GM12878 (cell line): Measurements from ENCODE around the gene DHRS1. TPM values are rescaled to one million over a fixed set of nuclear protein-coding genes. Genes with fewer than 3 reads are reported as not detected.

Source experiments
- ATAC-seq: fragments of 200-7000 bp; cut with Tn5 transposase; 3 replicates; pipeline ENCODE4 v1.9.1; 2020; ENCODE audit warnings: mild to moderate bottlenecking, moderate library complexity
- BruUV-seq: library from RNA; stranded (reverse); fragments of 400-500 nt; replicated peaks from 2 replicates; lab custom pipeline; 2021; lab: Mats Ljungman, UMichigan
- CTCF ChIA-PET: fragments of 300-600 bp; sonication (Branson Sonifier 250); formaldehyde crosslinking; extraction: SDS; loops from one replicate; lab custom pipeline; 2021; ENCODE audit warnings: inconsistent platforms; lab: Yijun Ruan, JAX
- POLR2A ChIA-PET: fragments of 350-600 bp; formaldehyde crosslinking; extraction: SDS; loops from one replicate; lab custom pipeline; 2021; ENCODE audit warnings: inconsistent platforms; lab: Charles Lee
- RAD21 ChIA-PET: fragments of 300-600 bp; sonication (Branson Sonifier 250); formaldehyde crosslinking; loops from one replicate; lab custom pipeline; 2023; ENCODE audit warnings: antibody characterized with exemption; ENCODE audit not compliant: unreplicated experiment; lab: Charles Lee
- SMC1A ChIA-PET: fragments of 300-600 bp; sonication (Branson Sonifier 250); formaldehyde crosslinking; loops from one replicate; lab custom pipeline; 2023; ENCODE audit not compliant: unreplicated experiment, uncharacterized antibody; lab: Charles Lee
- DNase-seq: peaks from one replicate; pipeline ENCODE4 v3.0.0-alpha.2; 2011; ENCODE audit warnings: low read depth, low spot score
- FAIRE-seq: peaks from 3 replicates; lab custom pipeline; 2011; peaks lifted over from hg19 to GRCh38; lab: Jason Lieb, UNC
- H2AFZ ChIP-seq: 2 replicates; pipeline ENCODE4 v1.6.0; 2011; ENCODE audit warnings: low read depth, low read length, control low read depth; ENCODE audit not compliant: control insufficient read depth
- H3K27ac ChIP-seq: 2 replicates; pipeline ENCODE4 v1.5.1; 2011; ENCODE audit warnings: control low read depth; ENCODE audit not compliant: control insufficient read depth, insufficient read depth
- H3K27me3 ChIP-seq, 2 experiments: replicated peaks in 1 of 2; 2 replicates each; pipeline versions ENCODE4 v1.6.0 to v1.6.1; 2011; ENCODE audit warnings: low read length in 1 of 2; ENCODE audit not compliant: control insufficient read depth in 2 of 2, insufficient read depth in 2 of 2
- H3K36me3 ChIP-seq, 2 experiments: 2 replicates each; pipeline ENCODE4 v1.5.1; 2011; ENCODE audit warnings: low read length in 1 of 2; ENCODE audit not compliant: control insufficient read depth in 2 of 2, insufficient read depth in 2 of 2
- H3K4me1 ChIP-seq: 2 replicates; pipeline ENCODE4 v1.6.1; 2011; ENCODE audit warnings: mild to moderate bottlenecking, low read length, moderate library complexity, mixed read lengths; ENCODE audit not compliant: control insufficient read depth, insufficient read depth
- H3K4me2 ChIP-seq: 2 replicates; pipeline ENCODE4 v1.6.0; 2011; ENCODE audit warnings: control low read depth; ENCODE audit not compliant: control insufficient read depth, insufficient read depth
- H3K4me3 ChIP-seq: fragments of 200-600 bp; sonication (generic); 2 replicates; pipeline ENCODE4 v1.5.1; 2016
- H3K79me2 ChIP-seq: 2 replicates; pipeline ENCODE4 v1.6.0; 2011; ENCODE audit warnings: low read length; ENCODE audit not compliant: control insufficient read depth, insufficient read depth
- H3K9ac ChIP-seq: 2 replicates; pipeline ENCODE4 v1.8.0; 2011; ENCODE audit warnings: low read length, control low read depth, mixed read lengths; ENCODE audit not compliant: control insufficient read depth, insufficient read depth
- H3K9me3 ChIP-seq: replicated peaks from 3 replicates; pipeline ENCODE4 v1.5.1; 2011; ENCODE audit warnings: mild to moderate bottlenecking, low read length; ENCODE audit not compliant: control insufficient read depth, insufficient read depth
- H4K20me1 ChIP-seq: 2 replicates; pipeline ENCODE4 v1.6.0; 2011; ENCODE audit not compliant: control insufficient read depth, insufficient read depth
- IKZF1 ChIP-seq: fragments of 450-650 bp; conservative IDR thresholded peaks from 2 replicates; pipeline ENCODE4 v1.6.1; 2017; ENCODE audit warnings: antibody characterized with exemption, mild to moderate bottlenecking
- MAX ChIP-seq: IDR thresholded peaks from 2 replicates; pipeline ENCODE4 v1.6.1; 2012; ENCODE audit warnings: low read depth, low read length, improper control_type of control experiment
- NBN ChIP-seq: fragments of 450-650 bp; IDR thresholded peaks from 2 replicates; pipeline ENCODE4 v1.6.1; 2016
- RELB ChIP-seq: fragments of 450-650 bp; IDR thresholded peaks from 2 replicates; pipeline ENCODE4 v1.6.1; 2017; ENCODE audit warnings: low read depth, mild to moderate bottlenecking, moderate library complexity
- STAT1 ChIP-seq: fragments of 450-650 bp; conservative IDR thresholded peaks from 2 replicates; pipeline ENCODE4 v1.6.1; 2014; ENCODE audit warnings: antibody characterized with exemption, mild to moderate bottlenecking
- TCF7 ChIP-seq: IDR thresholded peaks from 2 replicates; pipeline ENCODE4 v1.6.1; 2014; ENCODE audit warnings: antibody characterized with exemption, borderline replicate concordance
- WGBS: methylation state at CpG from one replicate; pipeline ENCODE4 v1.1.6; 2016; ENCODE audit warnings: low lambda C conversion rate; ENCODE audit not compliant: insufficient replicate concordance, insufficient coverage; ENCODE audit errors: missing lambda C conversion rate; 5-methylcytosine and 5-hydroxymethylcytosine counted together
- in situ Hi-C: fragments of 300-500 bp; cut with MboI; formaldehyde crosslinking; loops from 9 replicates; pipeline ENCODE4 v1.14.3; 2018; ENCODE audit warnings: mixed read lengths
- intact Hi-C: fragments of 100-400 bp; cut with micrococcal nuclease; formaldehyde crosslinking; loops from one replicate; pipeline ENCODE4 v1.14.2; 2022; ENCODE audit not compliant: unreplicated experiment
- polyA plus RNA-seq, 11 experiments: library from polyadenylated mRNA; depleted of rRNA in 4 of 11; unstranded in 6 of 11; stranded (reverse) in 5 of 11; fragments of >200 nt; fragmentation: Nextera tagmentation in 4 of 11; fragmentation: Illumina TruSeq in 1 of 11; extraction: Ambion mirVana in 4 of 11; extraction: Trizol in 1 of 11; gene quantifications; 1 replicate in 1 of 11; 2 replicates in 10 of 11; pipeline versions ENCODE4 v1.2.1 to v1.2.3, GENCODE V29; 2011 to 2016; ENCODE audit warnings: inconsistent platforms in 2 of 11, missing spikeins in 2 of 11, low read depth in 1 of 11
- total RNA-seq, 4 experiments: library from RNA; depleted of rRNA in 3 of 4; stranded (reverse); fragments of >200 nt in 3 of 4; fragmentation: Illumina TruSeq in 1 of 4; extraction: Trizol in 1 of 4; gene quantifications; 2 replicates each; pipeline versions ENCODE4 v1.2.1 to v1.2.3, GENCODE V29; 2013 to 2021

The DHRS1 gene
- total and polyA plus RNA-seq, 10 of the 15 experiments (the other 5 are each of a cell fraction or from before 2014, with no cell fraction given) = 12.1 to 45.0 (median 25.7) TPM

- CTCF ChIA-PET = interaction anchor here (0.6 to 7.9 kb wide), 57 partner anchors 10 to 1302 kb away, joined by 3 to 149 read pairs (median 4); partner anchors contain the start of genes ADCY4, CHMP4A, DHRS1 and IPO4
- Histone ChIP-seq H3K27me3 (no peaks in the 10 kb centered on the region), H3K27ac (no peak overlapping the region)
- TF ChIP-seq TCF7 (no peak), STAT1 (no peak), NBN (peak; percentile 8; the same call in 1 of the 2 replicates), MAX (no peak), IKZF1 (0 out of 2 replicates have a peak, but pooled peaks have one; percentile 6), RELB (0 out of 2 replicates have a peak, but pooled peaks have one; percentile 3)
- TF ChIP-seq, all 136 proteins: peak for 3
- H3K4me2 ChIP-seq = no peak overlapping the region
- H3K9ac ChIP-seq = no peak overlapping the region
- H4K20me1 ChIP-seq = no peaks in the 10 kb centered on the region
- no peak for FAIRE-seq
- ChIA-PET POLR2A (interaction anchor here (0.6 to 3.3 kb wide), 10 partner anchors 9 to 194 kb away, joined by 3 to 26 read pairs (median 4); partner anchors contain the start of genes CHMP4A, DCAF11, DHRS1 and NOP9), SMC1A (interaction anchor here (0.5 to 4.9 kb wide), 17 partner anchors 11 to 608 kb away, joined by 3 to 36 read pairs (median 5); partner anchors contain the start of genes IPO4, MDP1 and TINF2), RAD21 (interaction anchor here (0.7 to 4.0 kb wide), 27 partner anchors 9 to 719 kb away, joined by 3 to 52 read pairs (median 5); partner anchors contain the start of genes CHMP4A, DHRS1, IPO4 and IRF9)
- 69% methylated on average over 7 of the region's 7 CpGs for WGBS
- no peak overlapping the region for H2AFZ ChIP-seq
- H3K36me3 ChIP-seq = peaks cover 11 to 21% of the 10 kb centered on the region in 2 experiments; a peak in 3 of 4 replicates
- no peak overlapping the region for H3K4me3 ChIP-seq
- no TSS peak for BruUV-seq
- DNase-seq = no peak
- H3K9me3 ChIP-seq = no peaks in the 10 kb centered on the region
- peaks cover 33% of the 10 kb centered on the region for H3K4me1 ChIP-seq
- in situ Hi-C loops = no loop called here
- no peaks in the 10 kb centered on the region for H3K79me2 ChIP-seq
- intact Hi-C loops = no loop called here
- no peak for ATAC-seq
These were observed 9.0 kb upstream of the DHRS1 start for GRCh38 chr14:24308342-24309124.
